Activated naive CD8-positive, alpha-beta T cell treated with anti-CD3 and anti-CD28 coated beads for 36 hours (primary cell): ENCODE results near the gene OLFML2B. TPM values are rescaled to one million over a fixed set of nuclear protein-coding genes. Genes with fewer than 3 reads are reported as not detected.

Experiments used
- DNase-seq: peaks from one replicate; pipeline ENCODE4 v3.0.0; 2021
- H3K27ac Mint-ChIP-seq: one replicate; pipeline ENCODE4 v1.8.0; 2022; ENCODE audit warnings: mild to moderate bottlenecking, moderate library complexity, mixed read lengths
- H3K27me3 Mint-ChIP-seq: one replicate; pipeline ENCODE4 v1.8.0; 2022; ENCODE audit warnings: mild to moderate bottlenecking, mixed read lengths
- H3K36me3 Mint-ChIP-seq: one replicate; pipeline ENCODE4 v1.8.0; 2021; ENCODE audit warnings: mild to moderate bottlenecking, mixed read lengths
- H3K4me1 Mint-ChIP-seq: one replicate; pipeline ENCODE4 v1.8.0; 2021; ENCODE audit warnings: mixed read lengths
- H3K4me3 Mint-ChIP-seq: one replicate; pipeline ENCODE4 v1.8.0; 2022; ENCODE audit warnings: mild to moderate bottlenecking, moderate library complexity, mixed read lengths
- H3K9me3 Mint-ChIP-seq: one replicate; pipeline ENCODE4 v1.8.0; 2022; ENCODE audit warnings: mixed read lengths
- total RNA-seq, 2 experiments: library from RNA; stranded (reverse); gene quantifications; one replicate each; pipeline ENCODE4 v1.2.3, GENCODE V29; 2021

The OLFML2B gene
- total RNA-seq, 2 experiments from 2014 or later, result 0.12 TPM; not detected in 1

DNA sequence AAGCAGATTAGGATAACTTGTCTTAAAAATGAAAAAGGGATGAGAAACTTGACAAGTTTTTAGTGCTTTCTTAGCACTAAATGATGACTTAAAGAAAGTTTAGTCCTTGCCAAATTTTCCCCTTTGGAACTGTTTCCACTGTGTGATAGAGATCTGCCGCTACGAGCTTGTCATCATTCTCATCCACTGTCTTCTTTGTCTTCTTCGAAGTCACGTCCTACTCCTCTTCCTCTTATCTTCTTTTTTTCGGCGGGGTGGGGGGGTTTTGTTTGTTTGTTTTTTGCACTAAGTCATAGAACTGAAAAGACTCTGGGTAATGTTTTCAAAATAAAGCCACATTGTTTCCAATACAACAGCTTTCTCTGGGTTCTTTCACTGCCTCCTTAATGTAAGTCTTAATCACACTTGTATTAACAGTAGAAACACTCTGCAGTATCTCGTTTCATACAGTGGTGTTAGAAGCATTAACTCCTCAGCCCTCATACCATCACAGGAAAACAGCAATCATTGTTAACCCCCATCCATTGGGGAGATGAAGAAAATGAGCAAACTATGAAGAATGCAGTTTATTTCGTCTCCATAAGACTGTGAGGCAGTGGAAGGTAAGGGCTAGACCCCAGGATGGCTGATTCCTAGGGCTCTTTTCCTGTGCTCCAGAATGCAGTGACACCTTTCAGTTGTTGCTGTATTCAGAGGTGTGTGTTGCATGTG lies 81.8 kb downstream of the OLFML2B start:
- no peaks in the 10 kb centered on the region for H3K9me3 Mint-ChIP-seq
- H3K27me3 Mint-ChIP-seq, result no peaks in the 10 kb centered on the region
- no peak overlapping the region for H3K4me3 Mint-ChIP-seq
- H3K36me3 Mint-ChIP-seq, result peaks cover 23% of the 10 kb centered on the region
- no peak overlapping the region for H3K27ac Mint-ChIP-seq
- DNase-seq, result no peak
- H3K4me1 Mint-ChIP-seq, result peaks cover under 1% of the 10 kb centered on the region

DNA sequence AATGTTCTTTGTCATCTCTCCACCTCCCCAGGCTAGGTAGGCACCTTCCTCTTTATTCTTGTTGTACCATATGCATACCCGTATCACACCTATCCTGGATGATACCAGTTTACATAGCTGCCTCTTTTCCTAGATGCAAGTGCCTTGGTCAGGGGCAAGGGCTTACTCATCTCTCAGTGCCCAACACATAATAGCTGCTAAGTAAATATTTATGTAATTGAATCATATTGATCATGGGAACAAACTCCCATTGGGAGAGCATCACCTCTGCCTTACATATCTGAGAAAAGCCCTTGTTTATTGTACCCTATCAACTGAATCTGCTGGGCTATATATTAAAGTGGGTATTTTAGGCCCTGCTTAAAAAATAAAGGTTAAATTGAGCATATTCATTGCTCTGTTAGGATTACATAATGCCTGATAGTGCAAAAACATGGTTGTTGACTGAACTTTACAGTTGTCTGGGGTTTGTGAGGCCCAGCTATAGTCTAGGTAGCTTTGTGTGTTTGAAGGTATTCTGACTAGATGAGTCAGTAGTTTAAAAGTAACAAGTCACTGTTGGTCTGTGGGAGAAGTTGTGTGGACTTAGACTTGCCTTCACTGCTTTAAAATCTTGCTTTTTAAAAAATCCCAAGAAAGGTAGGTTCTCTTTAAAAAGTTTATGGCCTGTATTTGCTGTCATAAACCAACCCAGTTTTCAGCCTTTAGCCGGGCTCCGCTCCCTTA lies 82.6 kb downstream of the OLFML2B start:
- no peak for DNase-seq
- H3K36me3 Mint-ChIP-seq, result peaks cover 26% of the 10 kb centered on the region
- H3K27me3 Mint-ChIP-seq, result no peaks in the 10 kb centered on the region
- H3K27ac Mint-ChIP-seq, result no peak overlapping the region
- no peak overlapping the region for H3K4me3 Mint-ChIP-seq
- H3K4me1 Mint-ChIP-seq, result peaks cover 3% of the 10 kb centered on the region
- no peaks in the 10 kb centered on the region for H3K9me3 Mint-ChIP-seq

DNA sequence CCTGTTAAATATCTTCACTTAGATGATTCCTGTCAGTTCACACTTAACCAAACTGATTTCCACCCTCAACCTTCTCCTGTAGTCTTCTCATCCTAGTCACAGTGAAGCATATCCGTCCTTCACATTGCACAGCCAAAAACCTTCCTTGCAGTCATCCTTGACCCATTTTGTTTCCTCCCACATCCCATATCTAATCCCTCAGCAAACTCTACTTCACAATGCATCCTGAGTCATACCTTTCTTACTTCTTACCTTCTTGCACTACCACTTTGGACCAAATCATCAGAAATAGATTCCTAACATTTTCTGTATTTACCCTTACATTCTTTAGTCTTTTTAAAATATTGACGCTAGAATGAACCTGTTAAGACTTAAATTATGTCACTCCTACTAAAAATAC lies 86.9 kb downstream of the OLFML2B start:
- Mint-ChIP-seq H3K4me1 (peaks cover 35% of the 10 kb centered on the region), H3K4me3 (no peak overlapping the region), H3K36me3 (peaks cover 21% of the 10 kb centered on the region), H3K9me3 (no peaks in the 10 kb centered on the region), H3K27ac (no peak overlapping the region), H3K27me3 (no peaks in the 10 kb centered on the region)
- DNase-seq, result no peak

DNA sequence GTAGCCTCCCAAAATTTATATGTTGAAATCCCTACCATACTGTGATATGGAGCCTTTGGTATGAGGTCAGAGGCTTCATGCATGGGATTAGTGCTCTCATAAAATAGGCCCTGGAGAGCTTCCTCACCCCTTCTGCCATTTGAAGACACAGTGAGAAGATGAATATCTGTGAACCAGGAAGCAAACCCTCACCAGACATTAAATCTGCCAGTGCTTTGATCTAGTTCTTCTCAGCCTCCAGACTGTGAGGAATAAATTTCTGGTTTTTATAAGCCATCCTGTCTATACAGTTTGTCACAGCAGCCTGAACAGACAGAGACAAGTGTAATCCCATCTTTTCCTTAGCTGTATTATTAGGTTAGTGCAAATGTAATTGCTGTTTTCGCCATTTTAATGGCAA lies 88.4 kb downstream of the OLFML2B start:
- Mint-ChIP-seq H3K27ac (no peak overlapping the region), H3K36me3 (peaks cover 22% of the 10 kb centered on the region), H3K27me3 (no peaks in the 10 kb centered on the region), H3K4me3 (no peak overlapping the region), H3K9me3 (no peaks in the 10 kb centered on the region), H3K4me1 (peaks cover 35% of the 10 kb centered on the region)
- no peak for DNase-seq

DNA sequence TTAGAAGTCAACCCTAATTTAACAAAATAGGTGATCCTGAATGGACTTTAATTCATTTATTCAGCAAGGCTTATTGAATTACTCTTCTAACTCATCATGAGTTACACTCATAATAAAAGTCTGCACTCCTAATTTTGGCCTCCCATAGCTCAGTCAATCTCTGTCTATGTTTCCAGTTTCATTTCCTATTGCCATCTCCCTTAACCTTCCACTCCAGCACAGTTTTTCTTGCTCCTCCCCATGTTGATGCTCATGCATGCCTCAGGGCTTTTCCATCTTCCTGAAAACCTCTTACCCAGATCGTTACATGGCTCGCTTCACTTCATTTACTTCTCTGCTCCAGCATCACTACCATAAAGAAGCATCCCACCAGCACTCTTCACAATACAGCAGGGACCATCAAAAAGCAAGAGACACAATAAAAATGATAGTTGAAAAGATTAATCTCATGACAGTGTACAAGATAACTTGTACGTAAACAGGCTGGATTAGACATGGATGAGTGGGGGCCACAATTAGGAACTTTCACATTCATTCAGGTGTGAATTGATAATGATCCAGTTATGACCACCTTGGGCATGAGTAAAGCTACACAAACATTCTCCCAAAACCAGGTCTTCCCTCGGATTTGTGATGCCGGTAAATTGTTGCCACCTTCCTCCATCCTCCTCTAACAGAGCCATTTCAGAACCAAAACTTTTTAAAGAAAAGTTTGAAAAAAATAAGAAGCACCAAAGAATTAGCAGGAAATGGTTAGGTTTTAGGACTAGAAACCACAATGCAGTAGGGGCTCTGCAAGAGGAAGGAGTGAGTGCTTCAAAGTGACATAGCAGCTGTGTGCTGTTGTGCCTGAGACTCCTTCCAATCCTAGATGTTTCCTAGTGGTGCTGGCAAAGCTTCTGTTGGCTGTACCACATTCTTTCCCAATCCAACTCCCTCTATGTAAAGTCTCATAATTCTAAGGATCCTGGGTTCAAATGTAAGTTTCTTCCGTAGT lies 89.8 kb downstream of the OLFML2B start:
- H3K4me1 Mint-ChIP-seq, result peaks cover 37% of the 10 kb centered on the region
- H3K27ac Mint-ChIP-seq, result peak overlapping the region; percentile 80
- H3K36me3 Mint-ChIP-seq, result peaks cover 28% of the 10 kb centered on the region
- H3K4me3 Mint-ChIP-seq, result peak overlapping the region; percentile 0
- no peaks in the 10 kb centered on the region for H3K9me3 Mint-ChIP-seq
- no peaks in the 10 kb centered on the region for H3K27me3 Mint-ChIP-seq
- no peak for DNase-seq

Other genes starting within 250 kb of the OLFML2B start
- gene NOS1AP, start 45.8 kb upstream of the OLFML2B start, total RNA-seq, result under 1 TPM; 0.14 to 0.21 TPM